Measurements from ENCODE around the gene CDS2. TPM values are rescaled to one million over a fixed set of nuclear protein-coding genes. Genes with fewer than 3 reads are reported as not detected.

The CDS2 gene
- total RNA-seq, 1 donor, result 25.3 TPM

GRCh38 chr20:5172167-5172601, 45.4 kb downstream of the CDS2 start:
- H3K79me2 ChIP-seq (ENCODE audit: insufficient read depth, low read length), result peaks cover 31% of the 10 kb centered on the region
- no peak for DNase-seq (ENCODE audit: insufficient read length, low spot score, missing footprints)
- H3K27ac ChIP-seq (ENCODE audit: low read depth, low read length), result no peak overlapping the region

GRCh38 chr20:5172903-5173463, 46.2 kb downstream of the CDS2 start:
- Histone ChIP-seq H3K4me3 (ENCODE audit: insufficient read depth, low read length) (no peak overlapping the region), H4K20me1 (ENCODE audit: insufficient read depth, low read length) (peaks cover 36% of the 10 kb centered on the region), H3K4me1 (ENCODE audit: insufficient read depth, low read length) (peaks cover 12% of the 10 kb centered on the region), H3K79me2 (ENCODE audit: insufficient read depth, low read length) (peaks cover 31% of the 10 kb centered on the region), H3K4me2 (ENCODE audit: insufficient read depth, low read length) (no peak overlapping the region), H3K36me3 (ENCODE audit: insufficient read depth, low read length) (peaks cover 12% of the 10 kb centered on the region), H2AFZ (ENCODE audit: low read length) (no peak overlapping the region), H3K27me3 (ENCODE audit: insufficient read depth, low read length) (no peaks in the 10 kb centered on the region), H3K9me3 (ENCODE audit: low read depth, low read length) (no peaks in the 10 kb centered on the region), H3K27ac (ENCODE audit: low read depth, low read length) (no peak overlapping the region)
- TF ChIP-seq CTCF (IDR thresholded peaks at IDR 0.05; ENCODE audit: extremely low read depth, low read depth, low read length), result no peak
- DNase-seq (ENCODE audit: insufficient read length, low spot score, missing footprints), result no peak

More at GRCh38 chr20:5172167-5172601, 45.4 kb downstream of the CDS2 start:
- Histone ChIP-seq H3K9me3 (ENCODE audit: low read depth, low read length) (no peaks in the 10 kb centered on the region), H3K4me2 (ENCODE audit: insufficient read depth, low read length) (no peak overlapping the region), H3K4me1 (ENCODE audit: insufficient read depth, low read length) (peaks cover 12% of the 10 kb centered on the region), H2AFZ (ENCODE audit: low read length) (no peak overlapping the region), H4K20me1 (ENCODE audit: insufficient read depth, low read length) (peaks cover 40% of the 10 kb centered on the region), H3K36me3 (ENCODE audit: insufficient read depth, low read length) (peaks cover 12% of the 10 kb centered on the region), H3K4me3 (ENCODE audit: insufficient read depth, low read length) (no peak overlapping the region), H3K27me3 (ENCODE audit: insufficient read depth, low read length) (no peaks in the 10 kb centered on the region)
- no peak for TF ChIP-seq CTCF (IDR thresholded peaks at IDR 0.05; ENCODE audit: extremely low read depth, low read depth, low read length)

DNA sequence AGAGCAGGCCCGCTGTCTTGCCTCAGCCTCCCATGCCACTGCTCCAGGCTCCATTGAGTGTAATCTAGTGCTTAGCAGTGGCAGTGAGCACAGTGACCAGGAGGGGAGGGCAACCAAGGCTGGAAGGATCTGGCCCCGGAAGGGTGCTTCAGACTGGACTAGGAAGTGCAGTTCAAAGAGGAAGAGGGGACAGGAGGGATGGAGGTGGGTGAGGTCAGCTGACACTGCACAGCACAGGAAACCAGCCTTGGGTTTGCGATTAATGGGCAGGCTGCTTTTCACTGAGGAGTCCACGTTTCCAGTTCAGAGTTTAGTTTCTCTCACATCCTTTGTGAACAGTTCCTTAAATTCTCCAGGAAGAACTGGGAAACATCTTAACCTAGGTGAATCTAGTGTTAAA, 46.9 kb downstream of the CDS2 start:
- no peak overlapping the region for H3K4me2 ChIP-seq (ENCODE audit: insufficient read depth, low read length)
- H2AFZ ChIP-seq (ENCODE audit: low read length), result no peak overlapping the region
- no peaks in the 10 kb centered on the region for H3K9me3 ChIP-seq (ENCODE audit: low read depth, low read length)
- no peak overlapping the region for H3K27ac ChIP-seq (ENCODE audit: low read depth, low read length)
- H3K27me3 ChIP-seq (ENCODE audit: insufficient read depth, low read length), result no peaks in the 10 kb centered on the region
- peaks cover 12% of the 10 kb centered on the region for H3K36me3 ChIP-seq (ENCODE audit: insufficient read depth, low read length)
- no peak for DNase-seq (ENCODE audit: insufficient read length, low spot score, missing footprints)
- H3K4me1 ChIP-seq (ENCODE audit: insufficient read depth, low read length), result peaks cover 9% of the 10 kb centered on the region
- peaks cover 31% of the 10 kb centered on the region for H3K79me2 ChIP-seq (ENCODE audit: insufficient read depth, low read length)
- peaks cover 34% of the 10 kb centered on the region for H4K20me1 ChIP-seq (ENCODE audit: insufficient read depth, low read length)
- H3K4me3 ChIP-seq (ENCODE audit: insufficient read depth, low read length), result no peak overlapping the region
- no peak for TF ChIP-seq CTCF (IDR thresholded peaks at IDR 0.05; ENCODE audit: extremely low read depth, low read depth, low read length)

DNA sequence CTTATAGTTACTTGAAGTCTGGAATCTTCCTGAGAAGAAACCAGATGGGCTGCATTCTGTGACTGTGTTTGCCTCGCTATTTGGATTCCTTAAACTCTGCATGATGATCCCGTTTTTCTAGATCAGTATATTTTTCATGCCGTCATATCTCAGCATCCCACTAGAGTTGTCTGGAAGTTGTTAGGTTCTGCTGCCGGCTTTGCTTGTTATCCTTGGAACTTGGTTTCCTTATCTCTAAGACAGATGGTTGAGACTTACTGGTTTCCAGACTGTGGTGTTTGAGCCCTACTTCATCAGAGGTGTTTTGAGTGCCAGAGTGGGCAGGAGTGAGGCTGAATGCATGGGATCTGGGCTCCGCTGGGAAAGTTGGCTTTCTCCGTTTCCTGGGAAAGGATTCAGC, 50.3 kb downstream of the CDS2 start:
- no peak for DNase-seq (ENCODE audit: insufficient read length, low spot score, missing footprints)
- H3K9me3 ChIP-seq (ENCODE audit: low read depth, low read length), result no peaks in the 10 kb centered on the region
- TF ChIP-seq CTCF (IDR thresholded peaks at IDR 0.05; ENCODE audit: extremely low read depth, low read depth, low read length), result no peak

More for the DNA sequence above, 50.3 kb downstream of the CDS2 start:
- H4K20me1 ChIP-seq (ENCODE audit: insufficient read depth, low read length), result peaks cover 6% of the 10 kb centered on the region
- no peak overlapping the region for H2AFZ ChIP-seq (ENCODE audit: low read length)
- H3K4me2 ChIP-seq (ENCODE audit: insufficient read depth, low read length), result no peak overlapping the region
- H3K36me3 ChIP-seq (ENCODE audit: insufficient read depth, low read length), result peaks cover 12% of the 10 kb centered on the region
- H3K4me3 ChIP-seq (ENCODE audit: insufficient read depth, low read length), result no peak overlapping the region
- H3K27ac ChIP-seq (ENCODE audit: low read depth, low read length), result no peak overlapping the region
- H3K4me1 ChIP-seq (ENCODE audit: insufficient read depth, low read length), result peaks cover 6% of the 10 kb centered on the region
- H3K27me3 ChIP-seq (ENCODE audit: insufficient read depth, low read length), result no peaks in the 10 kb centered on the region
- peaks cover 8% of the 10 kb centered on the region for H3K79me2 ChIP-seq (ENCODE audit: insufficient read depth, low read length)
